GM15510 (cell line): ENCODE data around the gene FBXO34.

Experiments
- POLR2A ChIP-seq: IDR thresholded peaks from 3 replicates; pipeline ENCODE4 v1.6.1; 2011; ENCODE audit warnings: borderline replicate concordance; ENCODE audit not compliant: insufficient read length; ENCODE audit errors: extremely low read depth

FBXO34 gene

GRCh38 chr14:55317542-55318306, 46.5 kb downstream of the FBXO34 start:
- no peak for TF ChIP-seq POLR2A

DNA sequence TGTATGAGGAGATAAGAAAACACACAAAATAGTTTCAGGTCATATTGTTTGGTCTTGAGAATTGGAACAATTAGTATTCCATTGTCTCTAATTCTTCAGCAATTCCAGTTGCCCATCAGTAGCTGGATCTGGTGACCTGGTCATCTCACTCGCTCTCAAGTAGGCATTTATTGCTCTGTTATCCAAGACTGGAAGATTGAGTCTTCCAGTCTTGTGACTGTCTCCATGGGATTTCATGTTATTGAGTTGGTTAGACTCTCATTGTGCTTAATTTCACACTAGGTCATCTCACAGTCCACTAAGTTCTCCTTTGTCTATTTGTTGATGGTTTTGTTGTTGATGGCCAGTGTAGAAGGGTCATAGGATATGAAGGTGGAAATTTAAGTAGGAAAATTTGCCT, 47.5 kb downstream of the FBXO34 start:
- no peak for TF ChIP-seq POLR2A

GRCh38 chr14:55323910-55324309, 52.7 kb downstream of the FBXO34 start:
- no peak for TF ChIP-seq POLR2A

GRCh38 chr14:55324812-55325211, 53.6 kb downstream of the FBXO34 start:
- no peak for TF ChIP-seq POLR2A

DNA sequence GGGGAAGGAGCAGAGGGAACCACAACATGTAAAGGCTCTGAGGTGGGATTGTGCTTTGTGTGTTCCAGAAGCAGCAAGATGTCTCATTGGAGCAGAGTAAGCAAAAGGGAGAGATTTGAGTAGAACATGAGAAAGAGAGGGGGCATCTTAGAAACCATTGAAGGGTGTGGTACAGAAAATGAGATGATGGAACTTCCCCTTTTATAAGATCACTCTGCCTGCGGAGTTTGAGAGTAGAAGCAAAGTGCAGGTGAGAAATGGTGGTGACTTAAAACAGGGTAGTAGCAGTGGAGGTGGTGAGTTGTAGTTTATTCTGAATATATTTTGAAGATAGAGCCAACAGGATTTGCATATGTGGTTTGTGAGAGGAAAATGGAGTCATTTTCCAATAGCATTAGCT, 56.0 kb downstream of the FBXO34 start:
- no peak for TF ChIP-seq POLR2A

DNA sequence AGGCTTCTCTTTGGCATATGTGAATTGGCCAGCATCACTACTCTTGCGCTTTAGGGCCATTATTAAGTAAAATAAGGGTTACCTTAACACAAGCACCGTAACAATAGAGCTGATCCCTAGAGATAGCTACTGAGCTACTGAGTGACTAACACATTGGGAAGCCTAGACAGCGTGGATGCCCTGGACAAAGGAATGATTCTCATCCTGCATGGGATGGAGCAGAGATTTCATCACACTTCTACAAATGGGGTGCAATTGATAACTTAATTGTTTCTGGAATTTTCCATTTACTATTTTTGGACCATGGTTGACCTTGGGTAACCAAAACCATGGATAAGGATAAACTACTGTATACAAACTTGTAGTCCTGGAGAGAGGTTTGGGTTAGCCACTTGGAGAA, 57.1 kb downstream of the FBXO34 start:
- TF ChIP-seq POLR2A, result no peak

DNA sequence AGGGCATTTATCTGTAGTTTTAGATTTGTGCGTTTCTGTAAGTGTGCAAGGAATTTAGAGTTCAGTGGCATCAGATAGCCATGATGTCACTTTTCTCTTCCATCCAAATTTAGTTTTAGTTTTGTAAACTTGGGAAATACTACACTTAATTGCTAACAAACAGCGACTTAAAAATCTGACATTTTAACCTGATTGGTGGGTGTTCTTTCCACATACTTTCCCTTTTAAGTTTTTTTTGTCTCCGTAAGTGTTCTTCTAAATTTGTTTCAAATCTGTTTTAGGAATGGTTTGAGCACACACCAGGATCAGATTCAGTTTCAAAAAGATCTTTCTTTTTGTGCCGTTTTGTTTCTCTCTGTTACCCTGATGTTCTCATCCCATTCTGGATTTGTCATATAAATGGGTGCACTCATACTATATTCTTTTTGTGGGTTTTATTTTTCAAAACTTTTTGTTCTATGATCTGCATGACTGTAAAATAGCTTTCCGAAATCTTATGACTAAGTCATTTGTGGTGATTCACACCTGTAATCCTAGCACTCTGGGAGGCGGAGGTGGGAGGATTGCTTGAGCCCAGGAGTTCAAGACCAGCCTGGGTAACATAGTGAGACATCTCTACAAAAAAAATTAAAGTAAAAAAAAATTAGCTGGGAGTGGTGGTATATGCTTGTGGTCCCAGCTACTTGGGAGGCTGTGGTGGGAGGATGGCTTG, 58.9 kb downstream of the FBXO34 start:
- TF ChIP-seq POLR2A, result no peak

DNA sequence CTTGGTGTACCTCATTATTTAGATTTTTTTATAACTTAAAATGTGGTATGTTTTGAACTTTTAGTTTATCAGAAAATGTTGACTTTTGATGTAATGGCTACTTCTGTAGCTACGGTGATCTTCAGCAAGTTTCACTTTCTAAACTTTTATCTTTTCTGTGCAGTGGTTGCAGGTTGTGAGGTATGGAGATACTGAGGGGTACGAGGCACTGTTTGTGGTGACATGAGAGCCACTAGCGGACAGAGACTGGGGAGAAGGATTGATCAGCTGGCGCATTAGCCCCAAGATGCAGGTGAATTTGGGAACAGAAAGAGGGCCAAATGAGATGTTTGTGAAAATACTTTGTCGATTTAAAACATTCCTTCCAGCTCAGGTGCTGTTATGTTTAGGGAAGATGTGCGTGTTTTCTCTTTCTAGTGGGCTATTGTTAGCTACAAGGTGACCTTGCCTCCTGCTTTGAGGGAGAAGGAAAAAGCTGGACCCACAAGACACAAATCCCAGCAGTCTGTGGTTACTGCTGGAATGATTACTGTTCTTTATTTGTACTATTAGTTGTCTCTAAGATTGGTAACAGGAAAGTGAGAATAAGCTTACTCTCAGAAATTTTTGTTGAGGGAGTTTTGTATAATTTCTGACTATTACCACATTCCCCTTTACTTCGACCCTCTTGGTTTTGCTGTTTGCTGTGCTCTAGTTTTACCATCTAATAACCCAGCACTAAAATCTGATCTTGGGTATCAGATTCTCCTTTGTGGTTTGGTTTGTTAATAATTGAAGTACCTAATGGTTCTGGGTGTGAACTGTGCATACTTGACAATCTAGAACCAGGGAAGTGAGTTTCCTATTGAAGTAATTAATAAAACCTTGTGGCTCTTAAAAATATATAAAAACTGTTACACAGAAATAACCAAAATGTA, 61.7 kb downstream of the FBXO34 start:
- no peak for TF ChIP-seq POLR2A

- no peak for TF ChIP-seq POLR2A
These were observed 62.7 kb downstream of the FBXO34 start for GRCh38 chr14:55333711-55334485.

- no peak for TF ChIP-seq POLR2A
These were observed 64.9 kb downstream of the FBXO34 start for GRCh38 chr14:55336162-55336561.

- TF ChIP-seq POLR2A, result no peak
These were observed 65.5 kb downstream of the FBXO34 start for GRCh38 chr14:55336691-55337090.

- TF ChIP-seq POLR2A, result no peak
These were observed 68.5 kb downstream of the FBXO34 start for GRCh38 chr14:55339770-55340169.

DNA sequence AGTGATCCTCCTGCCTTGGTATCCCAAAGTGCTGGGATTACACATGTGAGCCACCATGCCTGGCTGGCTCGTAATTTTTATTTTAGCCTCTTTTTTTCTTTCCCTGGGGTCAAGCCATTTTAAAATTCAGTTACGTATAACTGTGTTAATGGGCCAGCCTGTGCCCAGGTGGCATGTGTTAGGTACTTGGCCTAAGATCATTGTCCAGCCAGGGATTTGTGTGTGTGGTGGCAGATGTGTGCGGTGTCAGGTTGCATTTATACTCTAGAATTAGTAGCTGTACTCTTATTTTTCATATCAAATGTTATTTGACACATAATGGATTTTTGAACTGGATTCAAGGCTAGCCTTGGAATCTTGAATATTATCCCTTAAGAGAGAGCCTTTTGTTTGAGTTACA, 69.3 kb downstream of the FBXO34 start:
- no peak for TF ChIP-seq POLR2A

GRCh38 chr14:55341781-55342180, 70.6 kb downstream of the FBXO34 start:
- no peak for TF ChIP-seq POLR2A
